H1 (cell line): ENCODE data around the gene PRSS53. TPM values are rescaled to one million over a fixed set of nuclear protein-coding genes. Genes with fewer than 3 reads are reported as not detected.

ENCODE experiments used
- CTCF ChIA-PET: fragments of 300-600 bp; sonication (Branson Sonifier 250); formaldehyde crosslinking; loops from one replicate; lab custom pipeline; 2021; ENCODE audit not compliant: partially characterized antibody; lab: Charles Lee
- POLR2A ChIA-PET: fragments of 300-600 bp; sonication (Branson Sonifier 250); formaldehyde crosslinking; loops from one replicate; lab custom pipeline; 2021; ENCODE audit warnings: inconsistent platforms; ENCODE audit not compliant: partially characterized antibody; lab: Charles Lee
- DNase-seq, 2 experiments: peaks; one replicate each; pipeline versions ENCODE4 v3.0.0 to v3.0.0-alpha.2; 2010 to 2022; ENCODE audit warnings: low spot score in 2 of 2, low read depth in 1 of 2, mixed read lengths in 1 of 2
- FAIRE-seq: peaks from 2 replicates; lab custom pipeline; 2011; peaks lifted over from hg19 to GRCh38; lab: Jason Lieb, UNC
- H2AFZ ChIP-seq: 2 replicates; pipeline ENCODE4 v1.8.1; 2012; ENCODE audit warnings: low read length, inconsistent platforms
- H2AK5ac ChIP-seq: 2 replicates; pipeline ENCODE4 v1.6.1; 2013; ENCODE audit warnings: low read depth, low read length
- H2BK120ac ChIP-seq: replicated peaks from 2 replicates; pipeline ENCODE3; 2013; ENCODE audit warnings: low read depth, low read length, inconsistent platforms
- H2BK12ac ChIP-seq: 2 replicates; pipeline ENCODE4 v1.6.1; 2013; ENCODE audit warnings: low read depth, low read length
- H2BK15ac ChIP-seq: 2 replicates; pipeline ENCODE4 v1.6.1; 2013; ENCODE audit warnings: low read length
- H2BK20ac ChIP-seq: 2 replicates; pipeline ENCODE4 v1.6.1; 2013; ENCODE audit warnings: low read length
- H2BK5ac ChIP-seq: 2 replicates; pipeline ENCODE4 v1.6.1; 2013; ENCODE audit warnings: low read depth, low read length
- H3K14ac ChIP-seq: 2 replicates; pipeline ENCODE4 v1.6.1; 2013; ENCODE audit warnings: inconsistent platforms; ENCODE audit not compliant: insufficient read length
- H3K18ac ChIP-seq: 2 replicates; pipeline ENCODE4 v1.6.1; 2013; ENCODE audit warnings: low read length; ENCODE audit errors: extremely low read depth
- H3K23ac ChIP-seq: 2 replicates; pipeline ENCODE4 v1.6.1; 2013; ENCODE audit warnings: inconsistent platforms; ENCODE audit not compliant: insufficient read length
- H3K23me2 ChIP-seq: 2 replicates; pipeline ENCODE4 v1.6.1; 2013; ENCODE audit warnings: low read depth, low read length
- H3K27ac ChIP-seq: 2 replicates; pipeline ENCODE4 v1.6.1; 2011; ENCODE audit warnings: low read depth, low read length, inconsistent platforms
- H3K27me3 ChIP-seq, 4 experiments: replicated peaks in 1 of 4; 1 replicate in 1 of 4; 2 replicates in 3 of 4; pipeline versions ENCODE4 v1.6.1 to v1.8.1; 2011 to 2013; ENCODE audit warnings: low read length in 3 of 4, mild to moderate bottlenecking in 3 of 4, inconsistent platforms in 2 of 4, mixed read lengths in 2 of 4, moderate library complexity in 1 of 4; ENCODE audit not compliant: control insufficient read depth in 3 of 4, insufficient read depth in 3 of 4; ENCODE audit errors: extremely low read depth in 1 of 4
- H3K36me3 ChIP-seq, 4 experiments: 2 replicates each; pipeline versions ENCODE4 v1.6.1 to v1.8.1; 2011 to 2013; ENCODE audit warnings: mild to moderate bottlenecking in 4 of 4, low read length in 3 of 4, moderate library complexity in 2 of 4, control low read depth in 1 of 4, inconsistent platforms in 1 of 4; ENCODE audit not compliant: insufficient read depth in 4 of 4, control insufficient read depth in 2 of 4
- H3K4ac ChIP-seq: replicated peaks from 2 replicates; pipeline ENCODE3; 2013; ENCODE audit warnings: low read length, low read depth, mixed read lengths, inconsistent platforms; ENCODE audit not compliant: insufficient read length
- H3K4me1 ChIP-seq, 4 experiments: replicated peaks in 1 of 4; 1 replicate in 1 of 4; 2 replicates in 3 of 4; pipeline versions ENCODE4 v1.6.1 to v1.8.1; 2011 to 2013; ENCODE audit warnings: low read length in 3 of 4, inconsistent platforms in 2 of 4, mixed read lengths in 1 of 4; ENCODE audit not compliant: insufficient read depth in 4 of 4, control insufficient read depth in 3 of 4
- H3K4me2 ChIP-seq, 2 experiments: 2 replicates each; pipeline versions ENCODE4 v1.6.1 to v1.8.1; 2011 to 2013; ENCODE audit warnings: low read depth in 2 of 2, low read length in 2 of 2, control low read depth in 1 of 2, inconsistent platforms in 1 of 2, mild to moderate bottlenecking in 1 of 2; ENCODE audit not compliant: insufficient read depth in 1 of 2
- H3K4me3 ChIP-seq, 4 experiments: fragments of 200-600, 300-600 bp in 1 of 4; sonication (generic), shearing (Covaris generic), sonication (Bioruptor Twin) in 1 of 4; 2 replicates each; pipeline versions ENCODE4 v1.5.1 to v1.8.1; 2011 to 2016; ENCODE audit warnings: low read length in 4 of 4, low read depth in 3 of 4, control low read depth in 2 of 4, inconsistent platforms in 2 of 4, mild to moderate bottlenecking in 2 of 4, mixed read lengths in 1 of 4, moderate library complexity in 1 of 4; ENCODE audit not compliant: insufficient read depth in 2 of 4; ENCODE audit errors: extremely low read depth in 1 of 4
- H3K56ac ChIP-seq: replicated peaks from 2 replicates; pipeline ENCODE3; 2013; ENCODE audit warnings: low read depth, mild to moderate bottlenecking, mixed read lengths, low read length, inconsistent platforms; ENCODE audit not compliant: insufficient read length
- H3K79me1 ChIP-seq: 2 replicates; pipeline ENCODE4 v1.6.1; 2013; ENCODE audit warnings: low read depth, low read length, control low read depth
- H3K79me2 ChIP-seq, 2 experiments: 2 replicates each; pipeline versions ENCODE4 v1.6.1 to v1.8.1; 2012 to 2013; ENCODE audit warnings: low read length in 2 of 2, mild to moderate bottlenecking in 2 of 2, inconsistent platforms in 1 of 2; ENCODE audit not compliant: insufficient read depth in 2 of 2, control insufficient read depth in 1 of 2
- H3K9ac ChIP-seq, 4 experiments: replicated peaks in 1 of 4; 1 replicate in 1 of 4; 2 replicates in 3 of 4; pipeline versions ENCODE4 v1.6.1 to v1.8.1; 2011 to 2013; ENCODE audit warnings: low read depth in 3 of 4, low read length in 3 of 4, control low read depth in 2 of 4, mild to moderate bottlenecking in 2 of 4, moderate library complexity in 2 of 4, inconsistent platforms in 1 of 4; ENCODE audit errors: extremely low read depth in 1 of 4
- H3K9me3 ChIP-seq, 2 experiments: 2 replicates each; pipeline versions ENCODE4 v1.6.1 to v1.8.1; 2012 to 2013; ENCODE audit warnings: mild to moderate bottlenecking in 2 of 2, moderate library complexity in 2 of 2, control low read depth in 1 of 2, inconsistent platforms in 1 of 2, low read depth in 1 of 2, low read length in 1 of 2, mixed read lengths in 1 of 2; ENCODE audit not compliant: insufficient read depth in 2 of 2
- H4K20me1 ChIP-seq, 2 experiments: replicated peaks in 1 of 2; 2 replicates each; pipeline versions ENCODE3 to v1.8.1; 2011 to 2013; ENCODE audit warnings: inconsistent platforms in 2 of 2, low read length in 2 of 2, mild to moderate bottlenecking in 1 of 2; ENCODE audit not compliant: insufficient read depth in 2 of 2, control insufficient read depth in 1 of 2
- H4K5ac ChIP-seq: 2 replicates; pipeline ENCODE4 v1.6.1; 2013; ENCODE audit warnings: low read length, low read depth, mixed read lengths, inconsistent platforms; ENCODE audit not compliant: insufficient read length
- H4K8ac ChIP-seq: 2 replicates; pipeline ENCODE4 v1.8.0; 2013; ENCODE audit warnings: mild to moderate bottlenecking, moderate library complexity, low read length, inconsistent platforms; ENCODE audit not compliant: insufficient read depth; ENCODE audit errors: extremely low read depth
- H4K91ac ChIP-seq: replicated peaks from 2 replicates; pipeline ENCODE3; 2013; ENCODE audit warnings: low read length, mixed read lengths, inconsistent platforms; ENCODE audit not compliant: insufficient read length
- ASH2L ChIP-seq: fragments of 200-600, 300-600 bp; sonication (generic); IDR thresholded peaks from one replicate; pipeline ENCODE4 v1.7.1; 2017; ENCODE audit warnings: low read length
- BCL11A ChIP-seq, 2 experiments: IDR thresholded peaks; one replicate each; pipeline ENCODE4 v1.6.1; 2011; ENCODE audit warnings: low read depth in 2 of 2, low read length in 2 of 2, mild to moderate bottlenecking in 2 of 2
- CTBP2 ChIP-seq: IDR thresholded peaks from 2 replicates; pipeline ENCODE4 v1.7.0; 2011; ENCODE audit warnings: borderline replicate concordance, mild to moderate bottlenecking, moderate library complexity, mixed read lengths, low read length; ENCODE audit not compliant: insufficient read depth, insufficient read length
- FOSL1 ChIP-seq: IDR thresholded peaks from 2 replicates; pipeline ENCODE4 v1.6.1; 2011; ENCODE audit warnings: mild to moderate bottlenecking, low read depth, low read length, moderate library complexity; ENCODE audit not compliant: insufficient read depth
- JUN ChIP-seq: IDR thresholded peaks from 2 replicates; pipeline ENCODE4 v1.6.1; 2011; ENCODE audit warnings: low read depth, mild to moderate bottlenecking, improper control_type of control experiment, low read length
- KDM1A ChIP-seq: fragments of 200-600, 300-600 bp; sonication (generic); IDR thresholded peaks from 2 replicates; pipeline ENCODE4 v1.7.1; 2016; ENCODE audit warnings: mild to moderate bottlenecking, low read length, borderline replicate concordance
- KDM4A ChIP-seq: IDR thresholded peaks from one replicate; pipeline ENCODE4 v1.7.1; 2012; ENCODE audit warnings: low read depth, mild to moderate bottlenecking, moderate library complexity, low read length, inconsistent platforms; ENCODE audit not compliant: severe bottlenecking
- KDM5A ChIP-seq: fragments of 200-600 bp; IDR thresholded peaks from 2 replicates; pipeline ENCODE4 v1.7.1; 2012; ENCODE audit warnings: mild to moderate bottlenecking, low read length, inconsistent platforms, mixed read lengths
- MAFK ChIP-seq: IDR thresholded peaks from 2 replicates; pipeline ENCODE4 v1.6.1; 2012; ENCODE audit warnings: low read depth, mild to moderate bottlenecking, improper control_type of control experiment, low read length
- SP2 ChIP-seq: IDR thresholded peaks from 2 replicates; pipeline ENCODE4 v1.6.1; 2012; ENCODE audit warnings: mild to moderate bottlenecking, low read length, inconsistent platforms
- SP4 ChIP-seq: IDR thresholded peaks from 2 replicates; pipeline ENCODE4 v1.6.1; 2012; ENCODE audit warnings: low read length, inconsistent platforms
- TCF12 ChIP-seq: IDR thresholded peaks from 2 replicates; pipeline ENCODE4 v1.6.1; 2011; ENCODE audit warnings: low read depth, mild to moderate bottlenecking, low read length
- USF2 ChIP-seq: IDR thresholded peaks from 2 replicates; pipeline ENCODE4 v1.6.1; 2011; ENCODE audit warnings: low read length, improper control_type of control experiment
- WGBS, 2 experiments: shearing (Covaris generic) in 1 of 2; methylation state at CpG; one replicate each; pipeline versions ENCODE4 v1.1.6 to v1.1.7; 2013 to 2015; ENCODE audit warnings: low lambda C conversion rate in 2 of 2, mixed read lengths in 2 of 2, inconsistent platforms in 1 of 2, low coverage in 1 of 2, missing lambda C conversion rate in 1 of 2; ENCODE audit not compliant: insufficient replicate concordance in 2 of 2, insufficient coverage in 1 of 2, insufficient read length in 1 of 2; ENCODE audit errors: extremely low coverage in 1 of 2, missing lambda C conversion rate in 1 of 2; 5-methylcytosine and 5-hydroxymethylcytosine counted together
- polyA plus RNA-seq, 7 experiments: library from polyadenylated mRNA; depleted of rRNA in 3 of 7; stranded (reverse) in 5 of 7; unstranded in 2 of 7; fragments of >200 nt in 5 of 7; fragments of 200-250 nt in 2 of 7; gene quantifications; 1 replicate in 5 of 7; 2 replicates in 1 of 7; 4 replicates in 1 of 7; pipeline versions ENCODE4 v1.2.1 to v1.2.3, GENCODE V29; 2011 to 2013; ENCODE audit warnings: missing spikeins in 2 of 7, mixed read lengths in 2 of 7
- total RNA-seq: library from RNA; stranded (reverse); fragmentation: NEBNext Ultra II Directional; extraction: Animal tissue kit (Norgen Biotek cat#: 25700); gene quantifications from 2 replicates; pipeline ENCODE4 v1.2.1, GENCODE V29; 2021

Gene PRSS53
- total and polyA plus RNA-seq, 2 of the 8 experiments (the other 6 are each of a cell fraction or from before 2014, with no cell fraction given) = 1.7 to 2.6 TPM

GRCh38 chr16:31083081-31083480 is 5.7 kb downstream of the PRSS53 start:
- Histone ChIP-seq H2AFZ (no peak overlapping the region), H3K4me2 (no peak overlapping the region), H3K27me3 (no peaks in the 10 kb centered on the region), H3K4me1 (no peaks in the 10 kb centered on the region), H3K4ac (no peak overlapping the region), H4K5ac (no peak overlapping the region), H3K79me2 (peaks cover 0 to 9% of the 10 kb centered on the region in 2 experiments; a peak in 1 of 4 replicates), H2BK12ac (no peak overlapping the region), H3K27ac (no peak overlapping the region), H3K23me2 (no peaks in the 10 kb centered on the region), H3K9me3 (no peaks in the 10 kb centered on the region), H4K91ac (no peak overlapping the region), H3K23ac (no peak overlapping the region), H3K36me3 (peaks cover 0 to 32% (median 16%) of the 10 kb centered on the region in 4 experiments; a peak in 6 of 8 replicates), H2BK5ac (no peak overlapping the region), H3K4me3 (no peak overlapping the region), H3K14ac (no peak overlapping the region), H2BK20ac (no peak overlapping the region), H2BK120ac (no peak overlapping the region), H2BK15ac (no peak overlapping the region), H3K9ac (no peak overlapping the region), H3K79me1 (peaks cover 6% of the 10 kb centered on the region), H4K20me1 (peaks cover 7 to 26% of the 10 kb centered on the region in 2 experiments), H3K56ac (no peak overlapping the region), H3K18ac (no peak overlapping the region), H4K8ac (no peak overlapping the region; the same call in 1 of the 2 replicates), H2AK5ac (no peak overlapping the region)
- POLR2A ChIA-PET = interaction anchor here (1.0 to 4.7 kb wide), 4 partner anchors 9 to 13 kb away, joined by 3 to 34 read pairs (median 6); partner anchors contain the start of genes ZNF646 and ZNF668
- TF ChIP-seq MAFK (no peak), SP4 (no peak), ASH2L (no peak), USF2 (no peak), JUN (no peak), SP2 (no peak), FOSL1 (no peak), CTBP2 (no peak), BCL11A (IDR thresholded peaks at IDR 0.05; ENCODE audit: low read depth in 2 of 2, low read length in 2 of 2) (no peak), TCF12 (no peak), KDM1A (no peak), KDM4A (no peak), KDM5A (no peak)
- no peak for DNase-seq
- CTCF ChIA-PET = interaction anchor here (1.0 kb wide), 1 partner anchor 16 kb away, joined by 3 read pairs; no protein-coding TSS in a partner anchor
- WGBS, 2 experiments = 93% methylated on average over 9 of the region's 9 CpGs; no CpG with 5 or more reads in 1 of the 2 experiments
- FAIRE-seq = no peak
